GM12891 (cell line): ENCODE measurements around the gene NEK10.

Experiments used
- POLR2A ChIP-seq: IDR thresholded peaks from 2 replicates; pipeline ENCODE4 v1.6.1; 2011; ENCODE audit warnings: low read depth, low read length, control low read depth
- POLR2AphosphoS5 ChIP-seq: IDR thresholded peaks from 2 replicates; pipeline ENCODE4 v1.6.1; 2011; ENCODE audit warnings: low read depth, low read length, control low read depth
- POU2F2 ChIP-seq: IDR thresholded peaks from 2 replicates; pipeline ENCODE4 v1.6.1; 2011; ENCODE audit warnings: low read depth, mild to moderate bottlenecking, control low read depth, low read length, moderate library complexity
- SPI1 ChIP-seq: IDR thresholded peaks from 2 replicates; pipeline ENCODE4 v1.6.1; 2011; ENCODE audit warnings: low read depth, low read length, control low read depth
- TAF1 ChIP-seq: IDR thresholded peaks from 2 replicates; pipeline ENCODE4 v1.6.1; 2011; ENCODE audit warnings: low read depth, low read length, control low read depth

DNA sequence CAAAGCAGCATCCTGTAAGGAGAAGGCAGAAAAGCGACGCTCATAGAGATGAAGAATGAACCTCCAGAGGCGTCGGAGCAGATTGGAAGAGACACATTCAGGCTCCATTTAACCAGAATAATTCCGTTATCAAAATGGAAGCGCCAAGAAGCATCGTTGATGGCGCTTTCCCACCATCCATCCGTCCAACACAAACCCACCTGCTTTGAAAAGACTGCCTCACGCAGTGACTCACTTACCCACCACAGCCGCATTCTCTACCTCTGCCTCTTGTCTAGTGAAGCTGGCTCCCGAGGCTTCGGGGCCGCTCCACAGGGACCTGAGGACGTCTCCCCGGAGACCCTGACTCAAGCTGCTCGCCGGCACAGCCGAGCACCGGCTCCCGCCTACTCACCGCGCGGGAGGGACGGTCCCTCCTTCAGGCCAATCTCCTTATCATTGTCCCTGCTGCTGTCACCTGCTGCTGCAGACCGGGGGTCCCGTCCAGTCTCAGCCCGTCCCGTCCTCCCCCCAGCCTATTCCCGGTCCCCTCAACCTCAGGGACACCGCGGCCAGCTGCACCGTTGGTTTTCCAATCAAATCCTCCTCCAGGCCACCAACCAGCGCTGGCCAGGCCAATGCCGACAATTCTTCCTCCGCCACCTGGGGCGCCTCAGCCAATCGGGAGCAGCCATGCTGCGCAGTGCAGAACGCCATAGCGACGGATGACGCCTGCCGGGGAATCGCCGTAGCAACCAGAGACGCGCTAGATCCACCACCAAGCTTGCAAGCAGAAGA is at the start of gene NEK10:
- TF ChIP-seq POLR2A (no peak), POU2F2 (no peak), TAF1 (no peak), POLR2AphosphoS5 (no peak), SPI1 (no peak)
